Kidney epithelial cell (primary cell): Measurements from ENCODE around the gene GHR. TPM values are rescaled to one million over a fixed set of nuclear protein-coding genes. Genes with fewer than 3 reads are reported as not detected.
"Not testable (repeated sequence)": the region's sequence is repeated elsewhere in the genome, so short reads cannot be mapped to it uniquely, and the experiment has no call there.

ENCODE experiments used
- DNase-seq: peaks from one replicate; pipeline ENCODE4 v3.0.0-alpha.2; 2010; ENCODE audit warnings: low read depth
- H3K27me3 ChIP-seq: 2 replicates; pipeline ENCODE4 v1.6.0; 2011; ENCODE audit warnings: low read length; ENCODE audit not compliant: control insufficient read depth, insufficient read depth
- H3K36me3 ChIP-seq: 2 replicates; pipeline ENCODE4 v1.5.1; 2011; ENCODE audit warnings: low read length; ENCODE audit not compliant: control insufficient read depth, insufficient read depth
- H3K4me3 ChIP-seq: 2 replicates; pipeline ENCODE4 v1.5.1; 2011; ENCODE audit warnings: low read depth, mild to moderate bottlenecking, control low read depth, low read length
- CTCF ChIP-seq: IDR thresholded peaks from 2 replicates; pipeline ENCODE4 v1.5.1; 2011; ENCODE audit warnings: mild to moderate bottlenecking, moderate library complexity, low read length, control low read depth, inconsistent platforms; ENCODE audit not compliant: insufficient read depth, poor library complexity, severe bottlenecking
- total RNA-seq: library from RNA; depleted of rRNA; stranded (reverse); fragments of >200 nt; gene quantifications from 2 replicates; pipeline ENCODE4 v1.2.3, GENCODE V29; 2015

GHR gene
- total RNA-seq, 1 donor from 2014 or later, result 0.63 TPM

GRCh38 chr5:42570966-42571960 lies 148.0 kb downstream of the GHR start:
- H3K4me3 ChIP-seq, result no peak overlapping the region
- DNase-seq, result no peak

GRCh38 chr5:42572313-42572712 lies 149.1 kb downstream of the GHR start:
- DNase-seq, result no peak
- no peak for TF ChIP-seq CTCF
- Histone ChIP-seq H3K36me3 (no peaks in the 10 kb centered on the region), H3K27me3 (no peaks in the 10 kb centered on the region), H3K4me3 (no peak overlapping the region)

More at GRCh38 chr5:42570966-42571960, 148.0 kb downstream of the GHR start:
- Histone ChIP-seq H3K36me3 (no peaks in the 10 kb centered on the region), H3K27me3 (no peaks in the 10 kb centered on the region)
- TF ChIP-seq CTCF, result no peak

- H3K27me3 ChIP-seq, result no peaks in the 10 kb centered on the region
- DNase-seq, result no peak
- no peak overlapping the region for H3K4me3 ChIP-seq
- no peaks in the 10 kb centered on the region for H3K36me3 ChIP-seq
- no peak for TF ChIP-seq CTCF
Observed at GRCh38 chr5:42573386-42573785, 150.1 kb downstream of the GHR start.

GRCh38 chr5:42575914-42576313 lies 152.7 kb downstream of the GHR start:
- not testable (repeated sequence) for DNase-seq, H3K36me3 ChIP-seq, H3K4me3 ChIP-seq

GRCh38 chr5:42578901-42579300 lies 155.7 kb downstream of the GHR start:
- not testable (repeated sequence) for H3K36me3 ChIP-seq, H3K4me3 ChIP-seq, H3K27me3 ChIP-seq, DNase-seq

More at GRCh38 chr5:42575914-42576313, 152.7 kb downstream of the GHR start:
- not testable (repeated sequence) for H3K27me3 ChIP-seq

GRCh38 chr5:42579320-42579719 lies 156.1 kb downstream of the GHR start:
- no peaks in the 10 kb centered on the region for H3K27me3 ChIP-seq
- H3K4me3 ChIP-seq, result no peak overlapping the region
- no peaks in the 10 kb centered on the region for H3K36me3 ChIP-seq
- TF ChIP-seq CTCF, result no peak
- no peak for DNase-seq
